ENCODE results near the gene RTBDN. TPM values are rescaled to one million over a fixed set of nuclear protein-coding genes. Genes with fewer than 3 reads are reported as not detected.

The RTBDN gene
- total and polyA plus RNA-seq, 2 donors from 2014 or later = not detected

DNA sequence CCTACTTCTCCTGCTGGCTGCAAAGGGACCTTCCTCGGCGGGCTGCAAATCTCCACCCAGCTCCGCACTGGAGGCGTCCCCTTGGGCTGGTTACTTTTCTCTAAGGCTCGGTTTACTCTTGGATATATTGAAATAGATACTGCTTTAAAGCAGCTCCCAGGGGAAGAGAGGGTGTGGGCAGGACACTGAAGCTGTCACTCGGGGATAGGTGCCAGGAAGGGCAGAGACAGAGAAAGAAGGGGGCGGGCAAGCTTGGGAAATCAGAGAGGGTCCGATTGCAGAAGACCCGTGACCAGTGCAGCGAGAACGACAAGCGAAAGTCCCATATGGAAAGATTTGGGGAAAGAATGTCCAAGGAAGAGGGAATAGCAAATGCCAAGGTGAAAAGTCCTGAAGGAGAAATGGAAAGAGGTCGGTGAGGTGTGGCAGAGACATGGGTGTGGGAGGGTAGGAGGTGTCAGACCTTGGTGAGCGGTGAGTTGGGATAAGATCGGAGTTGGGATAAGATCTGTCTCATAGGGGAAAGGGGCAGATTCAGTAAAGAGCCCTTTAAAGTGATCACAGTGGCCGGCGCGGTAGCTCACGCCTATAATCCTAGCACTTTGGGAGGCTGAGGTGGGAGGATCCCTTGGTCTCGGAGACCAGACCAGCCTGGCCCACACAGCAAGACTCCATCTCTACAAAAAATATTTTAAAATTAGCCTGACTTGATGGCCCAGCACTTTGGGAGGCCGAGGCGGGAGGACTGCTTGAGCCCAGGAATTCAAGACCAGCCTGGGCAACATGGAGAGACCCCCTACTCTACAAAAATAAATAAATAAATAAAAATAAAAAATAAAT, 31.9 kb downstream of the RTBDN start:
- peak overlapping the region in 1 of 2 donors; percentile 7 for H3K27ac ChIP-seq (ENCODE audit: low read depth in 2 of 2, low read length in 2 of 2)
- peaks cover 0 to 23% (median 15%) of the 10 kb centered on the region in 3 donors for H3K4me1 ChIP-seq (ENCODE audit: control insufficient read depth in 2 of 3, insufficient read depth in 2 of 3, low read depth in 1 of 3, low read length in 3 of 3)
- H3K36me3 ChIP-seq (ENCODE audit: control insufficient read depth in 2 of 3, insufficient read depth in 3 of 3, low read length in 3 of 3) = peaks cover 0 to 5% (median 2%) of the 10 kb centered on the region in 3 donors
- TF ChIP-seq, protein P1, sequence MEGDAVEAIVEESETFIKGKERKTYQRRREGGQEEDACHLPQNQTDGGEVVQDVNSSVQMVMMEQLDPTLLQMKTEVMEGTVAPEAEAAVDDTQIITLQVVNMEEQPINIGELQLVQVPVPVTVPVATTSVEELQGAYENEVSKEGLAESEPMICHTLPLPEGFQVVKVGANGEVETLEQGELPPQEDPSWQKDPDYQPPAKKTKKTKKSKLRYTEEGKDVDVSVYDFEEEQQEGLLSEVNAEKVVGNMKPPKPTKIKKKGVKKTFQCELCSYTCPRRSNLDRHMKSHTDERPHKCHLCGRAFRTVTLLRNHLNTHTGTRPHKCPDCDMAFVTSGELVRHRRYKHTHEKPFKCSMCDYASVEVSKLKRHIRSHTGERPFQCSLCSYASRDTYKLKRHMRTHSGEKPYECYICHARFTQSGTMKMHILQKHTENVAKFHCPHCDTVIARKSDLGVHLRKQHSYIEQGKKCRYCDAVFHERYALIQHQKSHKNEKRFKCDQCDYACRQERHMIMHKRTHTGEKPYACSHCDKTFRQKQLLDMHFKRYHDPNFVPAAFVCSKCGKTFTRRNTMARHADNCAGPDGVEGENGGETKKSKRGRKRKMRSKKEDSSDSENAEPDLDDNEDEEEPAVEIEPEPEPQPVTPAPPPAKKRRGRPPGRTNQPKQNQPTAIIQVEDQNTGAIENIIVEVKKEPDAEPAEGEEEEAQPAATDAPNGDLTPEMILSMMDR (IDR thresholded peaks at IDR 0.05; ENCODE audit: borderline replicate concordance, extremely low read depth, insufficient read depth) = no peak
- peak in 1 of 5 donors; percentile 47 for DNase-seq
- peak overlapping the region; percentile 69 to 93 (median 78) for H3K4me3 ChIP-seq (ENCODE audit: low read length in 3 of 3)
- H3K27me3 ChIP-seq (ENCODE audit: control insufficient read depth, insufficient read depth, low read length) = no peaks in the 10 kb centered on the region
- peak overlapping the region in 2 of 3 donors; percentile 22 to 91 for H3K9ac ChIP-seq (ENCODE audit: low read length in 3 of 3)
- no peak for FAIRE-seq
- no peaks in the 10 kb centered on the region for H3K9me3 ChIP-seq (ENCODE audit: control insufficient read depth in 2 of 3, insufficient read depth in 1 of 3, low read length in 3 of 3)
- intact Hi-C loops (cut with DNase I) = no loop called here

DNA sequence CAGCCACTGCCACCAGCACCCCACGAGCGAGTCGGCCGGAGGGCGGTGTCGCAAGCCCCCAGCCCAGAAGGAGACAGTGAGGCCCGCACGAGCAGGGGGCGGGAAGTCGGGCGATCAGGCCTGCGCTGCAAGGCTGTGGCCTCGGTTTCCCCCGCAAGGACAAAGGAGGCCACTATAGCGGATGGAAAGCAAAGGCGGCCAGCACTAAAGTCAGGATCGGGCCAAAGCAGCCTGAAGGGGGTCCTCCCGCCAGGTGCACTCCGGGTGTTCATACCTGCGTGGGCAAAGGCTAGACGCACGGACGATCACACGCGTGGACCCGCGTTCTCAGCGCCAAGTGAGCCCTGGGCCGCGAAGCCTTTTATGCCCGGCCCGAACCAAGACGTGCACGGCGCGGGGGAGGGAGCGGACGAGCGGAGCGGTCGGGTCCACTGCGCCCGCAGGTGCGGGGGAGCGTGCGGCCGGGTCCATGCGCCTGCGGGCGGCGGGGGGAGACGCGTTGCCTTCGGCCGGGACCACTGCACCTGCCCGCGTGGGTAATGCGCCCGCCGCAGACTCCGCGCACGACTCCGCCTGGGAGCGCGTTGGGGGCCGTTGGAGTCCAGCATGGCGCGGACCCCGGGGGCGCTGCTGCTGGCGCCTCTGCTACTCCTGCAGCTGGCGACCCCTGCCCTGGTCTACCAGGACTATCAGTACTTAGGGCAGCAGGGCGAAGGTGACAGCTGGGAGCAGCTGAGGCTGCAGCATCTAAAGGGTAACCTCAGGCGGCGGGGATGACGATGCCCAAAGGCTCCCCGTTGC, 32.7 kb downstream of the RTBDN start, which contains the start of the genes PRDX2 and THSD8:
Gene PRDX2, minus strand, starts transcription at position 335 of the 801 bp plus-strand sequence. CDS start 539 bp downstream, outside the sequence.
Gene THSD8, plus strand, starts transcription at position 604 of the 801 bp plus-strand sequence. Its CDS starts 3 bp downstream, at position 607.
- peaks cover 0 to 9% (median 2%) of the 10 kb centered on the region in 3 donors for H3K36me3 ChIP-seq (ENCODE audit: control insufficient read depth in 2 of 3, insufficient read depth in 3 of 3, low read length in 3 of 3)
- H3K4me1 ChIP-seq (ENCODE audit: control insufficient read depth in 2 of 3, insufficient read depth in 2 of 3, low read depth in 1 of 3, low read length in 3 of 3) = peaks cover 0 to 17% (median 10%) of the 10 kb centered on the region in 3 donors
- intact Hi-C loops (cut with DNase I) = no loop called here
- peak within 1 kb of the TSS; percentile 80 to 87 for H3K27ac ChIP-seq (ENCODE audit: low read depth in 2 of 2, low read length in 2 of 2)
- FAIRE-seq = no peak
- H3K9me3 ChIP-seq (ENCODE audit: control insufficient read depth in 2 of 3, insufficient read depth in 1 of 3, low read length in 3 of 3) = no peaks in the 10 kb centered on the region
- no peaks in the 10 kb centered on the region for H3K27me3 ChIP-seq (ENCODE audit: control insufficient read depth, insufficient read depth, low read length)
- TF ChIP-seq, protein P1 (IDR thresholded peaks at IDR 0.05; ENCODE audit: borderline replicate concordance, extremely low read depth, insufficient read depth) = peak; percentile 18
- H3K4me3 ChIP-seq (ENCODE audit: low read length in 3 of 3) = peak within 1 kb of the TSS; percentile 78 to 93 (median 90)
- peak within 1 kb of the TSS; percentile 69 to 98 (median 91) for H3K9ac ChIP-seq (ENCODE audit: low read length in 3 of 3)
- peak; percentile 86 to 93 (median 92) for DNase-seq

DNA sequence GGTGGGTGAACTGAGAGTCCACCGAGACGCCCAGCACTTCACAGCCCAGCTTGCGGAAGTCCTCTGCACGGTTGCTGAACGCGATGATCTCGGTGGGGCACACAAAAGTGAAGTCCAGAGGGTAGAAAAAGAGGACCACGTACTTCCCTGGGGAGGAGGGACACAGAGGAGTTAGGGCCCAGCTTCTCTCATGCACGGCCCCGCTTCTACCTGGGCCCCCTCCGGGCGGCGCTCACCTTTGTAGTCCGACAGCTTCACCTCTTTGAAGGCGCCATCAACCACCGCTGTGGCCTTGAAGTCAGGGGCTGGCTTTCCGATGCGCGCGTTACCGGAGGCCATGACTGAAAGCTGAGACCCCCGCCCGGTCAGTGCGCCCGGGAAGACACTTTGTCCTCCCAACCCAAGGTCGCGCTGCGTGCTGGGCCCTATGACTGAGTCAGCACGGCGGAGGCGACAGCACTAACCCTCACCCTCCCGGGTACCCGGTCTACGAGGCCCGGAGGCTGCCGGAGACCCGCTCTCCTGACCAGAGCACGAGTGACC, 33.4 kb downstream of the RTBDN start:
- TF ChIP-seq, protein P1 (IDR thresholded peaks at IDR 0.05; ENCODE audit: borderline replicate concordance, extremely low read depth, insufficient read depth) = no peak
- Histone ChIP-seq H3K9me3 (ENCODE audit: control insufficient read depth in 2 of 3, insufficient read depth in 1 of 3, low read length in 3 of 3) (no peaks in the 10 kb centered on the region), H3K27me3 (ENCODE audit: control insufficient read depth, insufficient read depth, low read length) (no peaks in the 10 kb centered on the region), H3K36me3 (ENCODE audit: control insufficient read depth in 2 of 3, insufficient read depth in 3 of 3, low read length in 3 of 3) (peaks cover 0 to 10% (median 2%) of the 10 kb centered on the region in 3 donors), H3K27ac (ENCODE audit: low read depth in 2 of 2, low read length in 2 of 2) (peak overlapping the region; percentile 80 to 87), H3K9ac (ENCODE audit: low read length in 3 of 3) (peak overlapping the region; percentile 69 to 98 (median 91)), H3K4me3 (ENCODE audit: low read length in 3 of 3) (peak overlapping the region; percentile 78 to 93 (median 90)), H3K4me1 (ENCODE audit: control insufficient read depth in 2 of 3, insufficient read depth in 2 of 3, low read depth in 1 of 3, low read length in 3 of 3) (peaks cover 0 to 21% (median 10%) of the 10 kb centered on the region in 3 donors)
- intact Hi-C loops (cut with DNase I) = no loop called here
- FAIRE-seq = no peak
- peak in 4 of 5 donors; percentile 38 to 77 (median 65) for DNase-seq

Data from kidney (tissue), 14 donors.